ENCODE measurements around the gene PTPRE.

PTPRE gene

GRCh38 chr10:128058106-128058749 is 151.3 kb downstream of the PTPRE start:
- no peak for DNase-seq (ENCODE audit: low read depth)
- H3K4me3 ChIP-seq (ENCODE audit: low read length) = no peak overlapping the region
- TF ChIP-seq CTCF (conservative IDR thresholded peaks at IDR 0.05; ENCODE audit: low read depth, low read length) = no peak

- DNase-seq (ENCODE audit: low read depth) = no peak
- H3K4me3 ChIP-seq (ENCODE audit: low read length) = no peak overlapping the region
- no peak for TF ChIP-seq CTCF (conservative IDR thresholded peaks at IDR 0.05; ENCODE audit: low read depth, low read length)
These were observed 151.8 kb downstream of the PTPRE start for GRCh38 chr10:128058750-128059134.

- no peak for TF ChIP-seq CTCF (conservative IDR thresholded peaks at IDR 0.05; ENCODE audit: low read depth, low read length)
- no peak overlapping the region for H3K4me3 ChIP-seq (ENCODE audit: low read length)
- DNase-seq (ENCODE audit: low read depth) = no peak
These were observed 152.5 kb downstream of the PTPRE start for GRCh38 chr10:128059266-128059981.

GRCh38 chr10:128059982-128060293 is 153.0 kb downstream of the PTPRE start:
- TF ChIP-seq CTCF (conservative IDR thresholded peaks at IDR 0.05; ENCODE audit: low read depth, low read length) = no peak
- no peak for DNase-seq (ENCODE audit: low read depth)
- H3K4me3 ChIP-seq (ENCODE audit: low read length) = no peak overlapping the region

GRCh38 chr10:128060341-128061250 is 153.7 kb downstream of the PTPRE start:
- no peak for DNase-seq (ENCODE audit: low read depth)
- TF ChIP-seq CTCF (conservative IDR thresholded peaks at IDR 0.05; ENCODE audit: low read depth, low read length) = no peak
- no peak overlapping the region for H3K4me3 ChIP-seq (ENCODE audit: low read length)

- H3K4me3 ChIP-seq (ENCODE audit: low read length) = no peak overlapping the region
- no peak for TF ChIP-seq CTCF (conservative IDR thresholded peaks at IDR 0.05; ENCODE audit: low read depth, low read length)
- no peak for DNase-seq (ENCODE audit: low read depth)
These were observed 154.7 kb downstream of the PTPRE start for GRCh38 chr10:128061306-128062300.

All from retinal pigment epithelial cell (primary cell).